Measurements from ENCODE around the gene INPP5J.
"Not testable (repeated sequence)": the region's sequence is repeated elsewhere in the genome, so short reads cannot be mapped to it uniquely, and the experiment has no call there.

The INPP5J gene, protein sequence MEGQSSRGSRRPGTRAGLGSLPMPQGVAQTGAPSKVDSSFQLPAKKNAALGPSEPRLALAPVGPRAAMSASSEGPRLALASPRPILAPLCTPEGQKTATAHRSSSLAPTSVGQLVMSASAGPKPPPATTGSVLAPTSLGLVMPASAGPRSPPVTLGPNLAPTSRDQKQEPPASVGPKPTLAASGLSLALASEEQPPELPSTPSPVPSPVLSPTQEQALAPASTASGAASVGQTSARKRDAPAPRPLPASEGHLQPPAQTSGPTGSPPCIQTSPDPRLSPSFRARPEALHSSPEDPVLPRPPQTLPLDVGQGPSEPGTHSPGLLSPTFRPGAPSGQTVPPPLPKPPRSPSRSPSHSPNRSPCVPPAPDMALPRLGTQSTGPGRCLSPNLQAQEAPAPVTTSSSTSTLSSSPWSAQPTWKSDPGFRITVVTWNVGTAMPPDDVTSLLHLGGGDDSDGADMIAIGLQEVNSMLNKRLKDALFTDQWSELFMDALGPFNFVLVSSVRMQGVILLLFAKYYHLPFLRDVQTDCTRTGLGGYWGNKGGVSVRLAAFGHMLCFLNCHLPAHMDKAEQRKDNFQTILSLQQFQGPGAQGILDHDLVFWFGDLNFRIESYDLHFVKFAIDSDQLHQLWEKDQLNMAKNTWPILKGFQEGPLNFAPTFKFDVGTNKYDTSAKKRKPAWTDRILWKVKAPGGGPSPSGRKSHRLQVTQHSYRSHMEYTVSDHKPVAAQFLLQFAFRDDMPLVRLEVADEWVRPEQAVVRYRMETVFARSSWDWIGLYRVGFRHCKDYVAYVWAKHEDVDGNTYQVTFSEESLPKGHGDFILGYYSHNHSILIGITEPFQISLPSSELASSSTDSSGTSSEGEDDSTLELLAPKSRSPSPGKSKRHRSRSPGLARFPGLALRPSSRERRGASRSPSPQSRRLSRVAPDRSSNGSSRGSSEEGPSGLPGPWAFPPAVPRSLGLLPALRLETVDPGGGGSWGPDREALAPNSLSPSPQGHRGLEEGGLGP

DNA sequence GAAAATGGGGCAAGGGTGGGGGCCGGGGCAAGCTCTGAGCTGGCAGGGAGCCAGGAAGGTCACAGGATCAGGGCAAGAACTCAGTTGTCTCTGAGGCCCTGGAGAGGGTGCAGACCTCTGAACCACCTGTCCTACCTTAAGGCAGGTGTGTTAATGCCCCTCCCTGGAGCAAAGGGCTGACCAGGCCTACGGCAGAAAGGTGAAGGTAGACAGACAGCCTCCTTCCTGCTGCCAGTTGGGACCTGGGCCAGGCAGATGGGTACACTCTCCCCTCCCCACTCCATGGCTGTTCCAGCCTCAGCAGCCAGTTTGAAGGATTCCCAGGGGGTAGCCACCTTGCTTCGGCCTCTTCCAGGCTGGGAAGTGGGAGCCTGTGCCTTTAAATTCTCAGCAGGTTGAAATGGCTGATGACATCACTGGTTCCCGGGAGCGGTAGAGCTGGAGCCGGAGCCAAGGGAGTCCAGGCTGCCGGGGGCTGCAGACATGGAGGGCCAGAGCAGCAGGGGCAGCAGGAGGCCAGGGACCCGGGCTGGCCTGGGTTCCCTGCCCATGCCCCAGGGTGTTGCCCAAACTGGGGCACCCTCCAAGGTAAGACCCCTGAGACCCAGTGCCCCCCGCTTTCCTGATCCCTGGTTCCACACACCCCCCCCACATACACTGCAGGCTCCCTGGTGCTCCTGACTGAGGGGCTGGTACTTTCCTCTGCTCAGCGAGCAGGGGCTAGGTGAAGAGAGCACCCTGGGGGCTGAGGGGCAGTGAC, at the start of gene INPP5J:
INPP5J (plus strand) TSS at position 435 of the 760 bp plus-strand sequence; CDS start at position 484, 49 bp downstream.
- Histone ChIP-seq H3K36me3 (ENCODE audit: insufficient read depth, low read length) (no peaks in the 10 kb centered on the region), H3K9ac (ENCODE audit: low read depth, low read length) (peak within 1 kb of the TSS; percentile 54), H3K4me1 (ENCODE audit: insufficient read depth, low read length) (peaks cover 15% of the 10 kb centered on the region), H3K9me3 (ENCODE audit: control insufficient read depth, insufficient read depth, low read length) (no peaks in the 10 kb centered on the region)

GRCh38 chr22:31073125-31073524, 49.6 kb upstream of the INPP5J start:
- not testable (repeated sequence) for H3K9me3 ChIP-seq (ENCODE audit: control insufficient read depth, insufficient read depth, low read length); H3K36me3 ChIP-seq (ENCODE audit: insufficient read depth, low read length); H3K4me1 ChIP-seq (ENCODE audit: insufficient read depth, low read length); H3K9ac ChIP-seq (ENCODE audit: low read depth, low read length)

- not testable (repeated sequence) for H3K9ac ChIP-seq (ENCODE audit: low read depth, low read length); H3K4me1 ChIP-seq (ENCODE audit: insufficient read depth, low read length); H3K9me3 ChIP-seq (ENCODE audit: control insufficient read depth, insufficient read depth, low read length); H3K36me3 ChIP-seq (ENCODE audit: insufficient read depth, low read length)
Observed at GRCh38 chr22:31073545-31074145, 49.1 kb upstream of the INPP5J start.

- no peaks in the 10 kb centered on the region for H3K9me3 ChIP-seq (ENCODE audit: control insufficient read depth, insufficient read depth, low read length)
Observed at GRCh38 chr22:31075961-31076360, 46.8 kb upstream of the INPP5J start.

GRCh38 chr22:31077681-31078080, 45.1 kb upstream of the INPP5J start:
- Histone ChIP-seq H3K9ac (ENCODE audit: low read depth, low read length) (no peak overlapping the region), H3K9me3 (ENCODE audit: control insufficient read depth, insufficient read depth, low read length) (no peaks in the 10 kb centered on the region), H3K4me1 (ENCODE audit: insufficient read depth, low read length) (peaks cover 5% of the 10 kb centered on the region)

More at GRCh38 chr22:31075961-31076360, 46.8 kb upstream of the INPP5J start:
- no peak overlapping the region for H3K9ac ChIP-seq (ENCODE audit: low read depth, low read length)
- no peaks in the 10 kb centered on the region; the same call in 1 of the 2 replicates for H3K4me1 ChIP-seq (ENCODE audit: insufficient read depth, low read length)
- no peaks in the 10 kb centered on the region for H3K36me3 ChIP-seq (ENCODE audit: insufficient read depth, low read length)

GRCh38 chr22:31078389-31078788, 44.4 kb upstream of the INPP5J start:
- not testable (repeated sequence) for H3K9me3 ChIP-seq (ENCODE audit: control insufficient read depth, insufficient read depth, low read length); H3K9ac ChIP-seq (ENCODE audit: low read depth, low read length); H3K36me3 ChIP-seq (ENCODE audit: insufficient read depth, low read length); H3K4me1 ChIP-seq (ENCODE audit: insufficient read depth, low read length)

More at GRCh38 chr22:31077681-31078080, 45.1 kb upstream of the INPP5J start:
- no peaks in the 10 kb centered on the region for H3K36me3 ChIP-seq (ENCODE audit: insufficient read depth, low read length)

DNA sequence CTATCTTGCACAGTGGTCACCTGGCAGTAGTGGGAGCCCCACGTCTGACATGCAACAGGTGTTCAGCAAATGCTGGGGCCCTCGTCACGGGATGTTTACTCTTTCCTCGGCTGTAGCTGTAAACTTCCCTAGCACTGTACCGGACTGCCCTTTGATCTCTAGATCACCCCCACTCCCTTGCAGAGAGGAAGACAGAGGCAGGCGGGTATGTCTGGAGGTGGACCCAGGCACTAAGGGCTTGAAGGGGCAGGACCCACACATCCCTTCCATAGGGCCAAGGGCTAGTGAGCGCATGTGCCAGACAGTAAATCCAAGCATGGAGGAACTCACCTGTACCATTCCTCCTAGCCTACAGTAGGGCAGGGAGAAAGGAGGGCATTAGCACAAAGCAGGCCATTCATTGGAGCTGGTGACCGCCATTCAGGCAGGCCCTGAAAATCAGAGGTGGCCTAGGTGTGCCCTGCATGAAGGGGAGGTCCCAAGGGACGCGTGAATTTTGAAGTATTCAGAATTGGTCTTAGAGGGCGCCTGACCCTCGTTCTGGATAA, 43.6 kb upstream of the INPP5J start:
- Histone ChIP-seq H3K9ac (ENCODE audit: low read depth, low read length) (no peak overlapping the region), H3K4me1 (ENCODE audit: insufficient read depth, low read length) (peaks cover 10% of the 10 kb centered on the region), H3K9me3 (ENCODE audit: control insufficient read depth, insufficient read depth, low read length) (no peaks in the 10 kb centered on the region), H3K36me3 (ENCODE audit: insufficient read depth, low read length) (no peaks in the 10 kb centered on the region)

GRCh38 chr22:31080164-31080847, 42.5 kb upstream of the INPP5J start:
- peak overlapping the region; percentile 71; the same call in 1 of the 2 replicates for H3K9ac ChIP-seq (ENCODE audit: low read depth, low read length)
- no peaks in the 10 kb centered on the region for H3K36me3 ChIP-seq (ENCODE audit: insufficient read depth, low read length)
- H3K4me1 ChIP-seq (ENCODE audit: insufficient read depth, low read length), result peaks cover 10% of the 10 kb centered on the region

GRCh38 chr22:31080848-31081649, 41.7 kb upstream of the INPP5J start, which contains the start of gene SMTN:
TSS of gene SMTN (plus strand) at chr22:31081318. CDS start at chr22:31083259, 1,941 bp downstream.
- Histone ChIP-seq H3K36me3 (ENCODE audit: insufficient read depth, low read length) (no peaks in the 10 kb centered on the region), H3K4me1 (ENCODE audit: insufficient read depth, low read length) (peaks cover 15% of the 10 kb centered on the region), H3K9ac (ENCODE audit: low read depth, low read length) (peak within 1 kb of the TSS; percentile 71)

More at GRCh38 chr22:31080164-31080847, 42.5 kb upstream of the INPP5J start:
- H3K9me3 ChIP-seq (ENCODE audit: control insufficient read depth, insufficient read depth, low read length), result no peaks in the 10 kb centered on the region

DNA sequence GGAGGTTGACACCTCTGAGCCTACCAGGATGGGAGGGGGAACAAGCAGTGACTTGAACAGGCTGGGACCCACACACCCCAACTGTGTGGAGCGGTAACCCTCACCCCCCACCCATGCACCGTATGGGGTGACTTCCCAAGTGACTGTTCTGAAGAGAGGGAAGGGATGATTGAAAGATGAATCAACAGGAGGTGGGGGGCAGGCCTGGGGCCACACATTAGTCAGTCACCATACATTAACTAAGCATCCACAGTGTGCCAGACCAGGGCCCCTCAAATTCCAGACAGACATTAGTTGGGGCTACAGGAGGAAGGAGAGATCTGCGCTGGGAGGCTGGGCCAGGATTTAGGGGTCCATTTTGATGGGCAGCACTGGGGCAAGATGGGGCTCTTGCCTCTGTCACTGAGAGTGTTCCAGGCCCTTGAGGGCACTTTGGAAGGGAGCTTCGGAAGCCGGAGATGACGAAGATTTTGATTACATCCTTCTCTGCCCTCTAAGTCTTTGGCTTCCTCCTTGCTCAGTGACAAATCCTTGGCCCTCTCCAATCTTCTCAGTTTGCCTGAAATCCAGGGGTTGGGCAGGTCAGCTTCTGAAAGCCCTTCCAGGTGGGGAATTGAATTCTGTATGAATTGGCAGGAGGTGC, 40.7 kb upstream of the INPP5J start:
- peaks cover 15% of the 10 kb centered on the region for H3K4me1 ChIP-seq (ENCODE audit: insufficient read depth, low read length)
- H3K9me3 ChIP-seq (ENCODE audit: control insufficient read depth, insufficient read depth, low read length), result no peaks in the 10 kb centered on the region
- no peaks in the 10 kb centered on the region for H3K36me3 ChIP-seq (ENCODE audit: insufficient read depth, low read length)
- peak overlapping the region; percentile 71; the same call in 1 of the 2 replicates for H3K9ac ChIP-seq (ENCODE audit: low read depth, low read length)

More at GRCh38 chr22:31080848-31081649, 41.7 kb upstream of the INPP5J start, which contains the start of gene SMTN:
- no peaks in the 10 kb centered on the region for H3K9me3 ChIP-seq (ENCODE audit: control insufficient read depth, insufficient read depth, low read length)

DNA sequence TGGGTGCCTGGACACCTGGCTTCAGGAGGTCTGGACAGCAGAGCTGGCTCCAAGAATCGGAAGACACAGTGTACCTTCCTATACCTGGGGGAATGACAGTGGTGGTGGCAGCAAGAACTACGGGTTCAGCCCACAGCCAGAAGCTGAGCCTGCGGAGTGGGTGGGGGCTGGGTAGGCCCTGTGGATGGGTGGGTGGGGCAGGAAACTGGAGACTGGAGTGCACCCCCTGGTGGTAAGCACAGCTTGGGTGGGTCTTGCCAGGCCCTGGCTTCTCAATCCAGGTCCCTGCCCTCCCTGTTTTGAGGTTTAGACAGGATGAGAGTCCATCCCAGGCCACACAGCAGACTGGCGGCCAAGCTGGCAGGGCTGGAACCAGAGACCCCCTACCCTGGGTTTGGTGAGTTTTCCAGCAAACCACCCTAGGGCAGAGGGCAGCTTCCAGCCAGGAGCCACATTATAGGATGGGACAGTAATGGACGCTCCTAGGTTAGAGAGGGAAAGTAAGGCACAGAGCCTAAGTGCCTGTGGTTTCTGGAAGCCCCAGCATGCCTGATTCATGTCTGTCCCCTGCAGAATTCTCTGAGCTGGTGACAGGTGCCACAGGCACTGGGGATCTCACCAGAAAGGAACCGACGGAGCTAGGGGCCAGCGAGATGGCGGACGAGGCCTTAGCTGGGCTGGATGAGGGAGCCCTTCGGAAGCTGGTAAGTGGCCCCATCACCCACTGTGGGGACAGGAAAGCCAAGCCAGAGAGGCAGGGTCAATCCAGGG, 40.0 kb upstream of the INPP5J start:
- H3K36me3 ChIP-seq (ENCODE audit: insufficient read depth, low read length), result no peaks in the 10 kb centered on the region

More for the DNA sequence above, 40.0 kb upstream of the INPP5J start:
- no peak overlapping the region for H3K9ac ChIP-seq (ENCODE audit: low read depth, low read length)
- no peaks in the 10 kb centered on the region for H3K9me3 ChIP-seq (ENCODE audit: control insufficient read depth, insufficient read depth, low read length)
- H3K4me1 ChIP-seq (ENCODE audit: insufficient read depth, low read length), result peaks cover 15% of the 10 kb centered on the region
